Measurements from ENCODE around the gene NTF4.
"Not testable (repeated sequence)": the region's sequence is repeated elsewhere in the genome, so short reads cannot be mapped to it uniquely, and the experiment has no call there.

NTF4 gene

GRCh38 chr19:49020342-49020741, 44.3 kb downstream of the NTF4 start:
- no peak for TF ChIP-seq CTCF (IDR thresholded peaks at IDR 0.05; ENCODE audit: insufficient read depth, low read depth, low read length, missing control alignments)
- no peak for DNase-seq (ENCODE audit: low read depth)
- H3K4me3 ChIP-seq (ENCODE audit: low read length) = no peak overlapping the region

- peak overlapping the region; percentile 40 for H3K4me3 ChIP-seq (ENCODE audit: low read length)
- peak; percentile 23 for TF ChIP-seq CTCF (IDR thresholded peaks at IDR 0.05; ENCODE audit: insufficient read depth, low read depth, low read length, missing control alignments)
- DNase-seq (ENCODE audit: low read depth) = peak; percentile 72
Measured at GRCh38 chr19:49019242-49019932, 45.2 kb downstream of the NTF4 start.

GRCh38 chr19:49018388-49019241, 46.0 kb downstream of the NTF4 start:
- H3K4me3 ChIP-seq (ENCODE audit: low read length) = peak overlapping the region; percentile 40
- not testable (repeated sequence) for DNase-seq (ENCODE audit: low read depth)

GRCh38 chr19:49017666-49018351, 46.8 kb downstream of the NTF4 start:
- peak; percentile 38 for DNase-seq (ENCODE audit: low read depth)
- peak overlapping the region; percentile 40 for H3K4me3 ChIP-seq (ENCODE audit: low read length)
- peak; percentile 31 for TF ChIP-seq CTCF (IDR thresholded peaks at IDR 0.05; ENCODE audit: insufficient read depth, low read depth, low read length, missing control alignments)

DNA sequence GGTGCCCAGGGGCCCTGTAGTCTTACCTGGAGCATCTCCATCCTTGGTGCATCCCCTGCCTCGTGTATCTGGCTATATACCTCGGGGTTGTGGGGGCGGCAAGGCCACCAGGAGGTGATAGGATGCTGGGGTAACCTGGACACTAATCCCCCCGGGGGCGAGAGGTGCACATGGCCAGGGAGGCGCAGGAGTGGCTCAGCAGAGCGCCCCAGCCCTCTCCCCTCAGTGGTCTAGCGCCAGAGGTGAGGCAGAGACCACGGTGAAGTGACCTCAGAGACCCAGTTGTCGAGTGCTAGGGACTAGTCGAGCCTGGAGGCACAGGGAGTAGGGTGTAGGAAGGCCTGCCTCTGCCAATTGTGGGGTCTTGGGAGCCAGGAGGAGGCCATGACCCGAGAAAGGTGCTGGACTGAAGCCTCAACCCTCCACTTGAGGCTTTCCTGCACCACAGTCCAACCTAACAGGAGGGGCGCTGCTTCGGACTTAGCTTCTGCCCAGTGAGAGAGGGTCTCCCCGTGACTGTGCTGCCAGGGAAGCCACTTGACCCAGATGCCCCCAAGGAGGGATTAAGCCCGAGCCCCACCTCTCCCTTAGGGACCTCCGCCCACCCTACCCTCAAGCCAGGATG, 47.5 kb downstream of the NTF4 start, which contains the start of gene LHB:
Gene LHB (minus strand): TSS at position 51 of the 625 bp plus-strand sequence. CDS start 10 bp downstream, at position 41.
- DNase-seq (ENCODE audit: low read depth) = no peak
- TF ChIP-seq CTCF (IDR thresholded peaks at IDR 0.05; ENCODE audit: insufficient read depth, low read depth, low read length, missing control alignments) = no peak
- peak within 1 kb of the TSS; percentile 18 for H3K4me3 ChIP-seq (ENCODE audit: low read length)

GRCh38 chr19:49016067-49016839, 48.4 kb downstream of the NTF4 start:
- no peak for DNase-seq (ENCODE audit: low read depth)

More at GRCh38 chr19:49016067-49016839, 48.4 kb downstream of the NTF4 start:
- no peak overlapping the region for H3K4me3 ChIP-seq (ENCODE audit: low read length)
- no peak for TF ChIP-seq CTCF (IDR thresholded peaks at IDR 0.05; ENCODE audit: insufficient read depth, low read depth, low read length, missing control alignments)

All from epithelial cell of esophagus (primary cell).